Myocyte (in vitro differentiated cells): Measurements from ENCODE around the gene UNC79. TPM values are rescaled to one million over a fixed set of nuclear protein-coding genes. Genes with fewer than 3 reads are reported as not detected.

Experiments
- DNase-seq: peaks from one replicate; pipeline ENCODE4 v3.0.0-alpha.2; 2012; ENCODE audit warnings: low read depth
- total RNA-seq: library from RNA; depleted of rRNA; stranded (reverse); fragments of >200 nt; gene quantifications from 2 replicates; pipeline ENCODE4 v1.2.3, GENCODE V29; 2014

Gene UNC79
- total RNA-seq, 1 donor from 2014 or later = 0.67 TPM

DNA sequence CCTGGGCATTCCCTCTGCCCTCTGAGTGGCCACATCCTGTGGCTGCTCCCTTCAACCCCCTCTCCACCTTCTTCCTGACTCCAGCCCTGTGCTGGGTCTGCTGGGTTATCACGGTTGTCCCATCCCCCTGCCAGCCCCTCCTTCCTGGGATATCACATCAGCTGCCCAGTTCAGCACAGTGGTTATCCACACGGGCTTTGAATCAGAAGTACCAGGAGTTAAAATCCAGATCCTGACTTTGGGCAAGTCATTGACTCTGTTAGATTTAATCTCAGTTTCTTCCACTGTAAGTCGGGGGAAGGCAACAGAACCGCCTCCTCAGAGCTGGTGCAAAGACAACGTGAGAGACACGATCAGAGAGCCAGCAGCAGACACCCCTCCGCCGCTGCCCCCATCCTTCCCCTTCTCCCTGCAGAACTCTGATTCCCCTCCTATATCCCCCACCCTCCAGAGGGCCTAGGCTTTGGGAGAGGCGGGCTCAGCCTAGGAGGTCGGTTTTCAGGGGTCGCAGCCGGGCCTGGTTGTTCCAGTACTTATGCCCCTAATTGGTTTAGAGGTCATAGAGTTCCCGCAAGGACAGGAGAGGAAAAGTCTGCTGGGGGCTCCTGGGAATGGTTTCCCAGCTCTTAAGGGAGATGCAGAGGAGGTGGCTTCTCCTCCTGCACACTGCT lies 315.0 kb downstream of the UNC79 start:
- DNase-seq = no peak

DNA sequence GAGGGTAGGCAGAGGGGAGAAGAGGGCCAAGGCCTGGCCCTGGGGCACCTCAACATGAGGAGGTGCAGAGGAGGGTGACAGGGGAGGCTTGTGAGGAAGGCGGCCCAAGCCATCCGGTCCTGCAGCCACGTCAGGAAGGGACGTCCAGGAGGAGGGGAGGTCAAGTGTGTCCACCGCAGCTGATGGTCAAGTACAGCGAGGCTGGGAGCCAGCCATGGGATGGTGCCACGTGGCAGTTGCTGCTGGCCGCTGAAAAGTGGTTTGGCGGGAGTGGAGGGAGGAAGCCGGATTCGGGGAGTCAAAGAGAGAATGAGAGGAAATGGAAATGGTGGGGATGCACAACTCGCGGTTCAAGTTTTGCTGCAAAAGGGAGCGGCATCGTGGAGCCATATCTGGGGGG lies 316.4 kb downstream of the UNC79 start:
- DNase-seq = no peak

DNA sequence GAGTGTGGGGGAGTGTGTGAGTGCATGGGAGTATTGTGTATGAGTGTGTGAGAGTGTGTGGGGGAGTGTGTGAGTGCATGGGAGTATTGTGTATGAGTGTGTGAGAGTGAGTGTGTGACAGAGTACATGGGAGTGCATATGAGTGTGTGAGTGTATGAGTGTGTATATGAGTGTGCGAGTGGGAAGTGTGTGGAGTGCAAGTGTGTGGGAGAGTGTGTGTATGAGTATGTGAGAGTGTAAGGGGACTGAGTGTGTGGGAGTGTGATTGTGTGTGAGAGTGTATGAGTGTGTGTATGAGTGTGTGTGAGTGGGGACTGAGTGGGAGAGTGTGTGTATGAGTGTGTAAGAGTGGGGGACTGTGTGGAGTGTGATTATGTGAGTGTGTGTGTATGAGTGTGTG lies 316.8 kb downstream of the UNC79 start:
- DNase-seq = no peak

DNA sequence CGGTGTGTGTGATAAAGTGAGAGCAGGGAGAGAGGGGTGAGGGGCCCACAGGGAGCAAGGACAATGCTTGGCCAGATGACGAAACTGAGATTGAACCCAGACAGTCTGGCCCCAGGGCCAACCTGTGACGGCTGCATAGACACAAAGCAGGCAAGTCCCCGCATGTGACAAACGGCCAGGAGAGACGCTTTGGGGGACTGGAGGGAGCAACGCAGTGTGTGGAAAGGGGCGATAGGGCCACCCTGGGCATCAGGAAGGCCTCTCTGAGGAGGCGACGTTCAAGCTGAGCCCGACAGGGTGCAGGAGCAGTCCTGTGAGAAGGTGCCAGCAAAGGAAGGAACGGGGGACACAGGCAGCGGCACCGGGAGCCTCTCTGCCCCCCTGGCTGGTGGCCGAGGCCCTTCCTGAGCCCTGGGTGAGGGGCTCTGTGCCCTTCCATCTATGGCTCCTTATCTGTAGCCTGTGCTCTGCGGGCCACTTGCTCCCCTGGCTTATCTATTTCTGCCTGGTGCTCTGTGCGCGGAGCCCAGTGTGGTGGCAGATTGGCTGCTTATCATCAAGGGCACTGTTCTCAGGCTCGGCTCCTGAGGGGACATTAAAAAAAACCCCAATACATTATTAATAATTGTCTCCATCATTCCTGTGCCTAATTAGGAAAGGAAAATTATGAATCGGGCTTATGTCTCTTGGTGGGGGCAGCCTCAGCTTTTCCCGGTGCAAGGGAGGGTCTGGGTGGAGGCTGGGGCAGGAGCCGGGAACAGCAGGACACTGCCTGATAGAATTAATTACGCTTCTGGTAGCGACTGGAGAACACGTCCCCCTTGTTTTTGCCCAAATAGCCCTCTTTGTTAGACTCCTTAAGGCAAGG lies 317.7 kb downstream of the UNC79 start:
- DNase-seq = no peak

DNA sequence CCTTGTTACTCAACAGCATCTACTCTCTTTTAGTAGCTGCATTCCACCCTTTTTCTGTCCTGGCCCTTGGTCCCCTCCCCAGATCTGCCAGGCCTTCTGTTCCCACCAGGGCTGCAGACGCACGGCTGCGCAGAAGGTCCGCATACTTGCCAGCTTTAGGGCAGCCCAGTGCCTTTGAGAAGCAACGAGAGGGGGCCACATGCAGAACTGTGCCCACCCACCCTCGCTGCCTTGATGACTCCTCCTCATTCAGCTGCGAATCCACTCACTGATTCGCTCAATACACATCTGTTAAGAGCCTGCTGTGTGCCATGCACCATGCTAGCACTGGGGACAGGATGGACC lies 318.3 kb downstream of the UNC79 start:
- no peak for DNase-seq

DNA sequence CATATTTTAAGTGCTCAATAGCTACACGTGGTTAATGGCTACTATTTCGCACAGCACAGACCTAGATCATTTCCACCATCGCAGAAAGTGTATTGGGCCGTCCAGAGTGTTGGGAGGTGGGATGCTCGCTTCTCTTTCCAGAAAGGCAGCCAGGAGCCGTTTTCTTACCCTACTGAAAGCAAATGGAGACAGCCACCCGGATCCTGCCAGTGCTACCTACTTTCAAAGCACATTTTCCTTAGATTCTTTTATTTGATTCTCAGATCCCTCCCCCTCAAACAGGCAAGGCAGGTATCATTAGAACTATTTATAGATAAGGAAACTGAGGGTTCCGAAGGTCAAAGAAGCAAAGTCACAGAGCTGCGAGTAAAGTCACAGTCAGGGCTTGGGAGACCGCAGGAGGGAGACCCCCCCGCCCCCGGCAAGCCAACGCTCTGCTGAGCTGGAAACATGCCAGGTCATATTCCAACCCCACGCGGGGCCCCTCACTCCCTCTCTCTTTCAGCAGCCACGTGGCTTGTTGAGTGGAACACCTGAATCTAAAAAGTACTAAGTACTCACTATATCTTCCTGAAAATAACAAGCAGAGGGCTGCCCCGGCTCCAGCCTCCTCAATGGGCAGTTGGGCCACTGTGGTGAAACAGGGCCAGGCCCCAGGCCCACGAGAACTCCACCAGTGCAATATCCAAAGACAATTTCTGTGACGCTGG lies 321.4 kb downstream of the UNC79 start:
- no peak for DNase-seq

DNA sequence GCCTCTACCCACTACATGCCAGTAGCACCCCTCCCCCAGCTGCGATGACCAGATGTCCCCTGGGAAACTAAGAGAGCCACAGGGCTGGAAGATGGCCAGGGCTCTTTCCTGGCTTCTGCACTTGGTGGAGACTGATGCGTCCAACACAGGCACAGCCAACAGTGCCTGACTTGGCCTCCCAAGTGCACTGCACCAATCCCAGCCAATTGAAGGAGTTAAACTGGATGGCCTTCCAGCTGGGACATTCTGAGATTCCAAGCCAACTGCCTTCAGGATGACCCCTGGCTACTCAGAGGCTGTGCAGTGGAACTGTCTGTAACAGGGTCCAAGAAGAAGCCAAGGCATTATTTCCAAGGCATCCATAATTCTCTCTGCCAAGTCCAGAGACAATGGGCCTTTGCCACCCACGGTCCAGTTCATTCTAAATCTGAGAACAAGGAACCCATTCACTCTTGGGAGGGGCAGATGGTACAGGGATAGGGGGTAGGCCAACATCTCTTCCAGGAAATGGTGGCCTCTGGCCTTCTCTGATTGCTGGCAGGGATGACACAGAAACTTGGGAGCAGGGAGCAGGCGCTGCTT lies 322.3 kb downstream of the UNC79 start:
- DNase-seq = no peak

DNA sequence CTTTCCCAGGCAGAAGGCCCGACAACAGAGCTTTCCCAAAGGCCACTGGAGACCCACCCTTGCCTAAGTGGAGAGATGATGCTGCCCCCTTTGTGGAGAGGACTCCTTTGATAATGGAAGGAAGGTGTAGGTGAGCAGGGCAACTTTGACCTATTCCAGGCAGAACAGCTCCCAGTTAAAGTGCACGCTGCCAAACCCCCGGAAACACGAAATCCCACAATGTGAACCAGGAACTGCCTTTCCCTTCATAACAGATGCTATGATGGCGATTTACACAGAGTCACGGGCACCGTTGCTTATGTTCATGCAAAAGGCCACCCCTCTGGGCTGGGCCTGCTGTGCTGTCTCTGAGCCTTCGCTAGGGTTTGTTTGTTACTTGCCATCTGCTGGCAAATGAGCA lies 322.9 kb downstream of the UNC79 start:
- no peak for DNase-seq

DNA sequence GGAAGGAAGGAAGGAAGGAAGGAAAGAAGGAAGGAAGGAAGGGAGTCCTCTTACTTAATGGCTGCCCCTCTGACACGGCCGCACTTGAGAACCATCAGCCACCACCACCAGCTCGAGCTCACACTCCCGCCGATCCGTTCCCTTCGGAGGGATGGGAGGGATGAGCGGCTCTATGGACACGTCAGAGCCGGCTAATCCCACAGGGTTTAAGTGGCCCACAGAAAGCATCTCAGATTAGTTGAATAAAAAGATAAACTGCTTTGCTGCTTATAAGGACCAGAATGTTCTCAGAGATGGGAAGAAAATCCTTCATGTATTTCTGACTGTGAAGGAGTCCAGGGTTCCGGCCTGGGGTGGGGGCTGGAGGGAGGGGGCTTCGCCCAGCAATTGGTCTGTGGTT lies 326.5 kb downstream of the UNC79 start:
- no peak for DNase-seq

Other genes with a start within 250 kb of the UNC79 start
- 45.4 and 58.7 TPM in 2 replicates for gene MOAP1, start 246.0 kb upstream of the UNC79 start, total RNA-seq
- gene LYSET, start 245.6 kb upstream of the UNC79 start, total RNA-seq = 10.8 and 12.2 TPM in 2 replicates
- 8.6 and 14.4 TPM in 2 replicates for gene GON7, start 223.9 kb upstream of the UNC79 start, total RNA-seq
- gene UBR7, start 223.7 kb upstream of the UNC79 start, total RNA-seq = 22.8 and 24.4 TPM in 2 replicates
- gene BTBD7, start 97.9 kb upstream of the UNC79 start, total RNA-seq = 21.0 and 25.2 TPM in 2 replicates
- gene COX8C, start 83.8 kb upstream of the UNC79 start, total RNA-seq = not detected in 2 replicates